ENCODE results near the gene STAC.

The STAC gene, protein sequence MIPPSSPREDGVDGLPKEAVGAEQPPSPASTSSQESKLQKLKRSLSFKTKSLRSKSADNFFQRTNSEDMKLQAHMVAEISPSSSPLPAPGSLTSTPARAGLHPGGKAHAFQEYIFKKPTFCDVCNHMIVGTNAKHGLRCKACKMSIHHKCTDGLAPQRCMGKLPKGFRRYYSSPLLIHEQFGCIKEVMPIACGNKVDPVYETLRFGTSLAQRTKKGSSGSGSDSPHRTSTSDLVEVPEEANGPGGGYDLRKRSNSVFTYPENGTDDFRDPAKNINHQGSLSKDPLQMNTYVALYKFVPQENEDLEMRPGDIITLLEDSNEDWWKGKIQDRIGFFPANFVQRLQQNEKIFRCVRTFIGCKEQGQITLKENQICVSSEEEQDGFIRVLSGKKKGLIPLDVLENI

DNA sequence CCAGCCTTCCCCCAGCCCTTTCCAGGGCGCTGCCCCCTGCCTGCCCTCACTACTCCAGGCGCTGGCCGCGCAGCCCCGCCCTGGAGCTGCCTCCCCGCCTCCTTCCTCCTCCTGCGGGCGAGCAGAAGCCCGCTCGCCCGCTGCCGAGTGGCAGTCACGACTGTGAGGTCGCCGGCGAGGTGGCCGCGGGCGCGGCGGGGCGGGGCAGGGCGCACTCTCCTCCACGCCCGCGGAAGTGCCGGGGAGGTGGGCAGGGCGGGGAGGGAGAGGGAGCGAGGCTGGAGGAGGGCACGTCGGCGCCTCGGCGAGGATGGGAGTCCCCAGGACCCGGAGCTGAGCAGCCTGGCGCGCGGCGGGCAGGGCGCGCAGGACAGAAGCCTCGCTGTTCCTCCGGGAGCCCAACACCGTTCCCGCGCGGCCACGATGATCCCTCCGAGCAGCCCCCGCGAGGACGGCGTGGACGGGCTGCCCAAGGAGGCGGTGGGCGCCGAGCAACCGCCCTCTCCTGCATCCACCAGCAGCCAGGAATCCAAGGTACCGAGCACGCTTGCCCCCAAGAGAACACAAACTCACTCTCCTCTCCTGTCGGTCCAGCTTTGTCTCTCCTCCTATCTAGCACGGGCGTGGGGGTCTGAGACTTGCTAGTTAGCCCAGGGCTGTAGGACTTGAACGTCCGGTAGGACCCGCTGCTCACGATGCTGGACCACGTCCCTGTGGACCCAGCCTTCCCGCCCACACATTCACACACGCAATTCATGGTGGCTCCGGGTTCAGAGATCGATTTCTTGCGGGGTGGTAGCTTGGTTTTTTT lies at the start of gene STAC:
TSS of gene STAC (plus strand) at position 284 of the 811 bp plus-strand sequence. CDS start at position 424, 140 bp downstream.
- no peaks in the 10 kb centered on the region for H3K9me3 ChIP-seq (ENCODE audit: control insufficient read depth, insufficient read depth, low read length)
- H3K4me1 ChIP-seq (ENCODE audit: control insufficient read depth, insufficient read depth, low read length) = peaks cover 3% of the 10 kb centered on the region
- H3K27me3 ChIP-seq (ENCODE audit: control insufficient read depth, insufficient read depth, low read length) = peaks cover 26% of the 10 kb centered on the region
- H3K9ac ChIP-seq (ENCODE audit: low read depth, low read length) = peak within 1 kb of the TSS; percentile 73
- peak within 1 kb of the TSS; percentile 77 for H3K4me3 ChIP-seq (ENCODE audit: low read depth, low read length)
- no peaks in the 10 kb centered on the region for H3K36me3 ChIP-seq (ENCODE audit: control insufficient read depth, insufficient read depth, low read length)

DNA sequence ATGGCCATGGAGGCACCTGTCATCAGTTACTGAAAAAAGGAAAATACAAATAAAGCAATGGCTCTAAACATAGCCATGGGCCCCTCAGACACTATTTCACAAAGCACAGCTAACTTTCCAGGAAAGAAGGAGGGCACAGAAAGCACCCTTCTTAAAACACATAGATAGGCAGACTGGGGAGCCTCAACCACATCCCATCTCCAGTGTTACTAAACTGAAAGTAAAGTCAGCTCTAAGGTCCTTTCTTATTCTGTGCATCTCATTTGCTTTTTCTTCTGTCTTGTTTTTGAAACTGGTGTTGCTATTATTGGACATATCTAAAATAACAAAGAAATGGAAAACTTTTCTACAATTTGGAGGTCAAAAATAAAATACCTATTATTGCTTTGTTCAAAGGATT lies 48.2 kb upstream of the STAC start:
- Histone ChIP-seq H3K27me3 (ENCODE audit: control insufficient read depth, insufficient read depth, low read length) (no peaks in the 10 kb centered on the region), H3K9ac (ENCODE audit: low read depth, low read length) (no peak overlapping the region), H3K4me3 (ENCODE audit: low read depth, low read length) (no peak overlapping the region), H3K9me3 (ENCODE audit: control insufficient read depth, insufficient read depth, low read length) (no peaks in the 10 kb centered on the region), H3K4me1 (ENCODE audit: control insufficient read depth, insufficient read depth, low read length) (no peaks in the 10 kb centered on the region), H3K36me3 (ENCODE audit: control insufficient read depth, insufficient read depth, low read length) (no peaks in the 10 kb centered on the region)

DNA sequence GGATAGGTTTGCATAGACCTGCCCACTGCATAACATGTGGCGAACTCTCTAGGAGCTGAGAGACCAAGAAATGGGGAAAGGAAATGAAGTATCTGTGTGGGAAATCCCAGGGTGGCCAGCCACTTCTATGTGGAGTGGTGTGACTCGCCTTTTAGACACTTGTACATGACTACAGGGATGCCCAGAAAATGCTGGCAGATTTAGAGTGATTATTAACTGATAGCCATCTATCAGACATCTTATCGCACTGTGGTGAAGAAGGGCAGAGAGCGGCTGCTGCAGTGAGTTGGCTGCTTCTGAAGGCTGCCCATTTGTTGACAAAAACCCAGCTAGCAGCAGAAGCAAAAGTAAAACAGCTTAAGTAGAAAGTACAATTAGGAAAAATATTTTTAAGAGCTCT lies 18.1 kb upstream of the STAC start:
- H3K36me3 ChIP-seq (ENCODE audit: control insufficient read depth, insufficient read depth, low read length) = no peaks in the 10 kb centered on the region
- H3K4me3 ChIP-seq (ENCODE audit: low read depth, low read length) = no peak overlapping the region
- no peak overlapping the region for H3K9ac ChIP-seq (ENCODE audit: low read depth, low read length)
- H3K27me3 ChIP-seq (ENCODE audit: control insufficient read depth, insufficient read depth, low read length) = no peaks in the 10 kb centered on the region
- H3K9me3 ChIP-seq (ENCODE audit: control insufficient read depth, insufficient read depth, low read length) = no peaks in the 10 kb centered on the region
- H3K4me1 ChIP-seq (ENCODE audit: control insufficient read depth, insufficient read depth, low read length) = peaks cover 13% of the 10 kb centered on the region

DNA sequence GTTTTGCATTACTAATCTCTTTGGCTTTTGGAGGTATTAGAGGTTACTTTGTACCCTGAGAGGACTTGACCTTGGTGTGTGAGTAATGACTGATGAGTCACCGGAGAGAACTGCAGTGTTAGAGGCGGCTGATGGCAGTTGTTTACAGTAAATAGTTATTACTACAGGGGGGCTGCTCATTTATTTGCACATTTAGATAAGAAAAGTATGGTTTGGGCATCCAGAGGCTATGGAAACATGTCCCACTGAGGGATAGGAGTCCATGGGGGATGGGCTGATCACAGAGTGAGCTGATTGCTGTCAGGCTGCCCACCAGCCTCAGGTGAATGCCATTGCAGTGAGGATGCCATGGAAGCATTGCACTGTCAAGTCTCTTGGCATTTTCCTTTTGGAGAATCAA lies 17.3 kb upstream of the STAC start:
- H3K9me3 ChIP-seq (ENCODE audit: control insufficient read depth, insufficient read depth, low read length) = no peaks in the 10 kb centered on the region
- H3K9ac ChIP-seq (ENCODE audit: low read depth, low read length) = no peak overlapping the region
- H3K27me3 ChIP-seq (ENCODE audit: control insufficient read depth, insufficient read depth, low read length) = no peaks in the 10 kb centered on the region
- H3K36me3 ChIP-seq (ENCODE audit: control insufficient read depth, insufficient read depth, low read length) = no peaks in the 10 kb centered on the region
- peaks cover 13% of the 10 kb centered on the region for H3K4me1 ChIP-seq (ENCODE audit: control insufficient read depth, insufficient read depth, low read length)
- no peak overlapping the region for H3K4me3 ChIP-seq (ENCODE audit: low read depth, low read length)

DNA sequence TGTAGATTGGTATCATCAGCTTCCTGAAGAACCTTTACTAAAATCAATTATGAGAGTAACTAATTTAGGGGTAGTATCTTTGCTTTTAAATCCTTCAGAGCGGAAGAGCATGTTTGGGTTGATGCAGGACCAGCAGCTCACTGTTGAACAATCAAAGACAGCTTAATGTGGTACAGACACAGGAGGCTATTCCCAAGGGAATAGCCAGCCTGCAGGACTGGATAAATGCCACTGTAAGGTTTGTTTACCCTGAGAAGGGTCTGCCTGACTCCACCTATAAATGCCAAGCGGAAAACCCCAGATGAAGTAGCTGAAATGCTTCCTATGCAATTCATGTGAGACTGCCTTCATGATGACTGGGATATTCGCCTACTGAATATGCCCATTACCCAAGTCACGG lies 16.0 kb upstream of the STAC start:
- Histone ChIP-seq H3K36me3 (ENCODE audit: control insufficient read depth, insufficient read depth, low read length) (no peaks in the 10 kb centered on the region), H3K4me3 (ENCODE audit: low read depth, low read length) (no peak overlapping the region), H3K9ac (ENCODE audit: low read depth, low read length) (no peak overlapping the region), H3K4me1 (ENCODE audit: control insufficient read depth, insufficient read depth, low read length) (peaks cover 13% of the 10 kb centered on the region), H3K27me3 (ENCODE audit: control insufficient read depth, insufficient read depth, low read length) (no peaks in the 10 kb centered on the region), H3K9me3 (ENCODE audit: control insufficient read depth, insufficient read depth, low read length) (no peaks in the 10 kb centered on the region)

DNA sequence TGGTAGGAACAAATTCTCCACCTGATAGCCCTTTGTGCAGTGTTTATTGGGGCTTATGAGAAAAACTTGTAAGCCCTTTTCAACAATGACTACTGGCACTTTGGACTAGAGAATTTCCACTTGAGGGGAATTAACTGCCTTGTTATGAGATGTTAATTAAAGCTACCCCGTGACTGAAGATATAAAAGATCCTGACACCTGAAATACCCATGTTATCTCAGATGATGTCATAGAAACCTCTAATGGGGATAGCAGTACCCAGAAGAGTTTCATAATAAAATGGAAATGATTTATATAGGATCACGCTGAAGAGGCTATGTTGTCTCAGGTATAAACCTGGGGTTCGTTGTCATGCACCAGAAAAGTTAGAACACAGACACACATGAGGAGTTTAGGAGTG lies 14.5 kb upstream of the STAC start:
- H3K27me3 ChIP-seq (ENCODE audit: control insufficient read depth, insufficient read depth, low read length) = no peaks in the 10 kb centered on the region
- no peak overlapping the region for H3K4me3 ChIP-seq (ENCODE audit: low read depth, low read length)
- H3K9ac ChIP-seq (ENCODE audit: low read depth, low read length) = no peak overlapping the region
- peaks cover 13% of the 10 kb centered on the region for H3K4me1 ChIP-seq (ENCODE audit: control insufficient read depth, insufficient read depth, low read length)
- H3K36me3 ChIP-seq (ENCODE audit: control insufficient read depth, insufficient read depth, low read length) = no peaks in the 10 kb centered on the region
- H3K9me3 ChIP-seq (ENCODE audit: control insufficient read depth, insufficient read depth, low read length) = no peaks in the 10 kb centered on the region

DNA sequence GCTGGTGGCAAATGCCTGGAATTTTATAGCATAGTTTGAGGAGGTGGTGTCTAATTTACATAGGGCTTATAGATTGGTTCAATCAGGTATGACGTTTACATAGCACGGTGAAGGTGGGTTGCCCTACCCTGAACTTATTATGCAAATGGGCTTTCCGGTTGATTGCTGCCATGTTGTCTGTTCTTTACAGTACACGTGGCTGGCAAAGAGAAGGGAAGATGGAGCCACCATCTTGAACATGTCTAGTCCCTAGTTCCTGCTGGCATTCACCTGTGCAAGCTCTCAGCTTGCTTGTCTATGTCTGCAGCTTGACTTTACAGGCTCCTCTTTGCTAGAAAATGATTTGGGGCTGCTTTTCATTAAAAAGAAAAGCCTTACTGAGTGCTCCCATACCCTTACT lies 14.0 kb upstream of the STAC start:
- H3K36me3 ChIP-seq (ENCODE audit: control insufficient read depth, insufficient read depth, low read length) = no peaks in the 10 kb centered on the region
- H3K9ac ChIP-seq (ENCODE audit: low read depth, low read length) = no peak overlapping the region
- H3K4me3 ChIP-seq (ENCODE audit: low read depth, low read length) = no peak overlapping the region
- H3K27me3 ChIP-seq (ENCODE audit: control insufficient read depth, insufficient read depth, low read length) = no peaks in the 10 kb centered on the region
- H3K4me1 ChIP-seq (ENCODE audit: control insufficient read depth, insufficient read depth, low read length) = peaks cover 13% of the 10 kb centered on the region
- H3K9me3 ChIP-seq (ENCODE audit: control insufficient read depth, insufficient read depth, low read length) = no peaks in the 10 kb centered on the region

DNA sequence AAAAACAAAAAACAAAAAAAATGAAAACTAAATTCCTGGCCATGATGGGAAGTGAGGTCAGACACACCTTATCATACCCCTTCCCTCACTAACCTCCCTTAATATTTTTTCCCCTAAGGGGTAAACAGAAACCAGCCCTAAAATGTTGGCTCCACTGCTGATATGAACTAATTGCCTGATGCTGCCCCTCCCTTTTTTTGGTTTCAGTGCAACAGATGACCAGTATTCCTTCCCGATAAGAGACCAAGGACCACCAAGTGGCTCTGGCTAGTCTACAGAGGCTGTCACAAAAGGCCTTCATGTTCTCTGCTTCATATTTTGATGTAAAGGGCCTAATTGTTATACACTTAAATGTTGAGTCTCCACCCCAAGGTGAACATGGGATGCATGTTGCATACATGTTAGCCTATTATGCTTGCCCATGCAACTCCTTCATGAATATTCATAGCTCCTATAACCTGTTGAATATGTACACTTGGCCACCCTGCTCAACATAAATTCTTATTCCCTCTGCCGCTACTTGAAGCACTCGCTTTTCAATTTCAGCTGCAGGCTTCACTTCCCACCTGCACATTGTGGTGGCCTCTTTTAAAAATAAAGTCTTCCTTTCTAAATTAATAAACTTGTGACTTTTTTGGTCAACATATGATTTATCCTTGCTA lies 12.3 kb upstream of the STAC start:
- H3K4me3 ChIP-seq (ENCODE audit: low read depth, low read length) = no peak overlapping the region

DNA sequence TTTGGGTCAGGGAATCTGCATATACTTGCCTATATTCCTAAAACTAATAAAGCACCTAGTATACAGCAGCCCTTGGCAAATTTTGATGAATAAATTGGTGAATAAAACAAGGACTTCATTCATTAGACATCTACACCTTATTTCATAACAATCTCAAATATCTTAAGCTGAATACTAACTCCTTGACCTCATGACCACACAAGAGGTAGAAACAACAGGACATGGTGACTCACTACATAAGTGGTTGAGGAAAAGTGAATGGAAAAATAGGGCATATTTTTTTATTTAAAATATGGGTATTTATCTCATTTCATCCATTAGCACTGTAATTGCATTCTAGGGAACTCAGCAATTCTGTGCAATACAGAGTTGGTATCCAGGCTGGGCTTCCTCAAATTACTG lies 7.8 kb upstream of the STAC start:
- Histone ChIP-seq H3K27me3 (ENCODE audit: control insufficient read depth, insufficient read depth, low read length) (no peaks in the 10 kb centered on the region), H3K9me3 (ENCODE audit: control insufficient read depth, insufficient read depth, low read length) (no peaks in the 10 kb centered on the region), H3K9ac (ENCODE audit: low read depth, low read length) (no peak overlapping the region), H3K4me1 (ENCODE audit: control insufficient read depth, insufficient read depth, low read length) (no peaks in the 10 kb centered on the region), H3K4me3 (ENCODE audit: low read depth, low read length) (no peak overlapping the region), H3K36me3 (ENCODE audit: control insufficient read depth, insufficient read depth, low read length) (no peaks in the 10 kb centered on the region)

More for the DNA sequence above, 12.3 kb upstream of the STAC start:
- Histone ChIP-seq H3K4me1 (ENCODE audit: control insufficient read depth, insufficient read depth, low read length) (peaks cover 5% of the 10 kb centered on the region), H3K36me3 (ENCODE audit: control insufficient read depth, insufficient read depth, low read length) (no peaks in the 10 kb centered on the region), H3K27me3 (ENCODE audit: control insufficient read depth, insufficient read depth, low read length) (no peaks in the 10 kb centered on the region), H3K9me3 (ENCODE audit: control insufficient read depth, insufficient read depth, low read length) (no peaks in the 10 kb centered on the region), H3K9ac (ENCODE audit: low read depth, low read length) (no peak overlapping the region)

DNA sequence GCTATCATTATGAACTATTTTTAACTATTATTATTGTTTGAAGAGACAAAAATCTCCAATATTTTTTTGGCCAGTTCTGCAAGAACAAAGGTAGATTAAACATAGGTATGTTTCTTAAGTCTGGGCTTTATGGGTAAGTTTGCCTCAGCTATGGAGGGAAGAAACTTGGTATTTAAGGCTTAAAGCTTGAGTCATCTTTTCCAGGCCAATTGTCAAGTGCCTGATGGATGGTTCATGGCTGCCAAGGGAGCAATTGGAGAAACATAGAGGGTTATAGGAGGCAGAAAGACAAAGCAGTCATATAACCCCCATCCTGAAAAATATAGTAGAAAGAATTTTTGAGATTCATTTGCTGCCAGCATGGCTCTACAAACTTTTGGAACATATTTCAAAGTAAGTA lies 7.2 kb upstream of the STAC start:
- H3K36me3 ChIP-seq (ENCODE audit: control insufficient read depth, insufficient read depth, low read length) = no peaks in the 10 kb centered on the region
- no peaks in the 10 kb centered on the region for H3K27me3 ChIP-seq (ENCODE audit: control insufficient read depth, insufficient read depth, low read length)
- no peak overlapping the region for H3K9ac ChIP-seq (ENCODE audit: low read depth, low read length)
- no peaks in the 10 kb centered on the region for H3K4me1 ChIP-seq (ENCODE audit: control insufficient read depth, insufficient read depth, low read length)
- H3K9me3 ChIP-seq (ENCODE audit: control insufficient read depth, insufficient read depth, low read length) = no peaks in the 10 kb centered on the region
- H3K4me3 ChIP-seq (ENCODE audit: low read depth, low read length) = no peak overlapping the region

DNA sequence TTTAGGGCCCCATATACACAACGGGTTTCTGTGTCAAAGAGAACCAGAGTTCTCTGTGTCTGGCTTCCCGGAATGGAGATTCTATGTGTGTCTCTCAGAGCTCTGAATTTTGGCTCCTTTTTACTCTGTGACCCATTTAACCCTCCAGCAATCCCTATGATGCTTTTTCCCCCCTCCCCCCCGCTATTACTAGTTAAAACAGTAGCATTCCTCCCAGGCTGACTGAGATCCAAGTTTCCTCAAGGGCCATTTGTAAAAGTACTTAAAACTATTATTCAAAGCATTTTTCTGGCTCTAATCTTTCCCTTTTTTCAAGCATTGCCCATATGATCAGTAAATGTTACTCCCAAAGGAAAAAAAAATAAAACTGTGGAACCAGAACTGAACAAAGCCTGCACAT lies 6.6 kb upstream of the STAC start:
- Histone ChIP-seq H3K9me3 (ENCODE audit: control insufficient read depth, insufficient read depth, low read length) (no peaks in the 10 kb centered on the region), H3K27me3 (ENCODE audit: control insufficient read depth, insufficient read depth, low read length) (no peaks in the 10 kb centered on the region), H3K4me3 (ENCODE audit: low read depth, low read length) (no peak overlapping the region)

More for the DNA sequence above, 6.6 kb upstream of the STAC start:
- no peaks in the 10 kb centered on the region for H3K4me1 ChIP-seq (ENCODE audit: control insufficient read depth, insufficient read depth, low read length)
- no peaks in the 10 kb centered on the region for H3K36me3 ChIP-seq (ENCODE audit: control insufficient read depth, insufficient read depth, low read length)
- no peak overlapping the region for H3K9ac ChIP-seq (ENCODE audit: low read depth, low read length)
